Dermis lymphatic vessel endothelial cell (primary cell): ENCODE results near the gene DYNLRB1. TPM values are rescaled to one million over a fixed set of nuclear protein-coding genes. Genes with fewer than 3 reads are reported as not detected.

Experiments used
- total RNA-seq: library from RNA; depleted of rRNA; stranded (reverse); fragments of >200 nt; gene quantifications from 2 replicates; pipeline ENCODE4 v1.2.1, GENCODE V29; 2014

The DYNLRB1 gene
- 51.7 and 71.0 TPM in 2 replicates for total RNA-seq

DNA sequence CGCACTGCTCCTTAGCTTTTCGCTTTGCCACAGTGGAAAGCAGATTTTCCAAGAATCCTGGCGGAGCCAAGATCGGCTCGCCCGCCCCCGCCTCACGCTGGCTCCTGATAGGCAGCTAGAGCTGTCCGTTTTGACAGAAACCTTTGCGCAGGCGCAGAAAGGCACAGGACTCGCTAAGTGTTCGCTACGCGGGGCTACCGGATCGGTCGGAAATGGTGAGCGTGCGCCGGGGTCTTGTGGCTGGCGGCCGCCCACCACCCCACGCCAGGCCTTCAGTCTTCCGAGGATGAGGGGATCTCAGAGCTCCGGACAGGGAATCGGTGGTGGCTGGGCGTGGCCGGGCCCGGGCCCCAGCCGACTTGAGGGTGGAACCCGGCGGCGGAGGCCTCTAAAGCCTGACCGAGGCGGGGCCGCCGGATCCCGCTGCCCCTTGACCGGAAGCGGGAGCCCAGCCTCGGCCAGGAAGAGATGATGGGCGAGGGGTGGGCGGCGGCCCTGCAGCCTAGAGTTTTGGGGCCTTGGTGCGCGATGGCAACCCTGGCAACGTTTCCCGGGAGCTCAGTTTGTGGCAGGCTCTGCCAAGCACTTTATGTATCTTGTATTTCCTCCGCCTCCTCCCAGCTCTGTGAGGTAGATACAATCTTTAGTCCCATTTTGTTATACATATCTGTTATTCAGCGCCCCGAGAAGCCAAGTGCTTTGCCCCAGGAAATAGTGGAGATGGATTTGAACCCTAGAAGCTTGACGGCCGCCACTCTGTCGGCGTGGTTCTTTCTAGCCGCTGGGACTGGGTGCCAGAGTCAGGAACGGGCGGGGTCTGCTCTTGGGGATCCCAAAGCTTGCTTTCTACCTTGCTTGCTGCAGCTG is at the start of gene DYNLRB1:
TSS of gene DYNLRB1 (plus strand) at position 176 of the 867 bp plus-strand sequence. CDS start at position 213, 37 bp downstream.

DNA sequence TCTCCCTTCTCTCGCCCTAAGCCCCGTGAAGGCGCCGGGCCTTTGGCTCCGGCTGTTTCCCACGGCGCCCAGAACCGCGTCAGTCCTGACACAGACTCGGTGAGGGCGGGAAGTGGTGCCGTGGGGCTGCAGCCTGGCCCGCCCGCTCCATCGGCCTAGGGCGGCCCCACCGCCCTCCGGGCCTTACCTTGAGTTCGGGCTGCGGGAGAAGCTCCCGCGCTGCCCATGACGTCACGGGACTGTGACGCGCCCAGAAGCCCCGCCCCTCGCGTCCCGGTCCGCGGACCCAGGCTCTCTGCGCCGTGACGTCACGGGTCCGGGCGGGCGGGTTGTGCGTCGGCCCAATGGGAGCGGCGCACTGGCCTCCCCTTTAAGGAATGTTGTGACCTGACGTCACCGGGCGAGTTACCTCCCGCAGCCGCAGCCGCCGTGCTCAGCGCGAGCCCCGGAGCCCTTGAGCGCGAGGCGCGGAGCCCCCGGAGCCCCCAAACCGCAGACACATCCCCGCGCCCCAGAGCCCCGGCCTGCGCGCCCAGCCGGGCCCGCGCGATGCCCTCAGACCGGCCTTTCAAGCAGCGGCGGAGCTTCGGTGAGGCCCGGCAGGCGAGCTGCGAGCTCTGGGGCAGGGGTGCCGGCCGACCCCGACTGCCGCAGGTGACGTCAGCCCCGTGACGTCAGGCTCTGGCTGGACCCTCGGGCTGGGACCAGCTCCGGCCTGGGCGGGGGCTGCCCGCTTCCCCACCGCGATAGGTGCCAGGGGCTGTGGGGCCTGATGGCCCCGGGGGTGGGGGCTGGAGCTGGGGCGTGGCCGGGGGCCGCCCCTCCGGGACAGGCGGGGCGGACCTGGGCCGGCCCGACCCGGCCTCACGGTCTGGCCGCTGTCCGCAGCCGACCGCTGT is 42.3 kb downstream of the DYNLRB1 start, which contains the start of gene MAP1LC3A:
TSS of gene MAP1LC3A (plus strand) at position 399 of the 899 bp plus-strand sequence. CDS start at position 550, 151 bp downstream.

Other genes with a start within 250 kb of the DYNLRB1 start
- gene AHCY, start 213.1 kb upstream of the DYNLRB1 start, total RNA-seq: 53.2 and 83.2 TPM in 2 replicates
- gene ITCH, start 153.1 kb upstream of the DYNLRB1 start, total RNA-seq: 53.9 and 67.2 TPM in 2 replicates
- gene MAP1LC3A, start 42.3 kb downstream of the DYNLRB1 start, total RNA-seq: 21.9 and 28.9 TPM in 2 replicates
- gene PIGU, start 160.7 kb downstream of the DYNLRB1 start, total RNA-seq: 2.5 and 4.4 TPM in 2 replicates
- 2.4 and 2.7 TPM in 2 replicates for gene TP53INP2, start 187.9 kb downstream of the DYNLRB1 start, total RNA-seq